ENCODE measurements around the gene USP19. TPM values are rescaled to one million over a fixed set of nuclear protein-coding genes. Genes with fewer than 3 reads are reported as not detected.

The USP19 gene
- total RNA-seq (2021; ENCODE audit: unreplicated experiment) = 92.8 TPM
- polyA plus RNA-seq (2012) = 58.3 and 75.2 TPM in 2 replicates
- Bru-seq, nascent RNA = percentile 70 among the genes with signal in this experiment
- percentile 92 among the genes with signal in this experiment for BruChase-seq, experiment 1, labeled RNA remaining after a 6-hour chase
- BruChase-seq, experiment 2, labeled RNA remaining after a 2-hour chase = percentile 89 among the genes with signal in this experiment
- long read RNA-seq, full-length matches to known transcripts = 6 of 70 reads
- long read RNA-seq, partial matches to known transcripts = 33 of 70 reads
- long read RNA-seq, other reads (novel, unspliced or antisense) = 31 of 70 reads

- H3K36me3 ChIP-seq (ENCODE audit: control insufficient read depth in 1 of 2, insufficient read depth in 2 of 2, low read length in 2 of 2) = peaks cover 29 to 30% of the 10 kb centered on the region in 2 experiments
- RAD21 ChIA-PET (ENCODE audit: low non-redundant PET in 1 of 2, low total read pairs in 2 of 2, uncharacterized antibody in 2 of 2, unreplicated experiment in 2 of 2) = interaction anchor here (0.6 to 0.9 kb wide), 4 partner anchors 13 to 1179 kb away, joined by 3 to 4 read pairs (median 4); partner anchors contain the start of genes HYAL3 (in 1 of the 2), NAA80 (in 1 of the 2), QRICH1 (in 1 of the 2) and USP4 (in 1 of the 2)
- H3K9ac ChIP-seq (ENCODE audit: low read length) = peak within 1 kb of the TSS; percentile 96
- H3K27me3 ChIP-seq (ENCODE audit: insufficient read depth, low read length) = no peaks in the 10 kb centered on the region
- H3K4me2 ChIP-seq (ENCODE audit: low read length) = peak within 1 kb of the TSS; percentile 99
- H3K9me2 ChIP-seq (ENCODE audit: insufficient read depth) = no peaks in the 10 kb centered on the region
- no peaks in the 10 kb centered on the region for H3K9me3 ChIP-seq (ENCODE audit: control insufficient read depth in 1 of 2, insufficient read depth in 1 of 2, low read depth in 1 of 2, low read length in 2 of 2)
- POLR2A ChIA-PET = interaction anchor here (0.5 to 1.3 kb wide), 7 partner anchors 10 to 99 kb away, joined by 3 to 10 read pairs (median 5); partner anchors contain the start of genes IMPDH2, LAMB2, NDUFAF3 and QARS1
- intact Hi-C loops (cut with micrococcal nuclease) = no loop called here
- CTCF ChIA-PET = interaction anchor here (0.6 to 1.0 kb wide), 2 partner anchors 13 to 113 kb away, joined by 3 read pairs; partner anchors contain the start of gene WDR6
- peak; percentile 81 for DNase-seq (ENCODE audit: low read depth, low spot score)
- TF ChIP-seq CBX3 (IDR thresholded peaks at IDR 0.05; ENCODE audit: low read depth) (no peak), REST (IDR thresholded peaks at IDR 0.05; ENCODE audit: low read depth) (no peak), RAD21 (IDR thresholded peaks at IDR 0.05; ENCODE audit: low read depth) (no peak), ZFX (IDR thresholded peaks at IDR 0.05) (peak; percentile 84; the same call in 1 of the 2 replicates), POLR2AphosphoS5 (IDR thresholded peaks at IDR 0.05; ENCODE audit: low read depth, low read length) (peak; percentile 88), ATF3 (IDR thresholded peaks at IDR 0.05) (no peak), EZH2 (IDR thresholded peaks at IDR 0.05) (no peak), EGR1 (IDR thresholded peaks at IDR 0.05; ENCODE audit: low read depth) (no peak), TCF7L2 (IDR thresholded peaks at IDR 0.05; ENCODE audit: borderline replicate concordance, extremely low read depth, insufficient read depth, insufficient read length) (peak; percentile 79), CTCF (IDR thresholded peaks at IDR 0.05 in 2 of 3, conservative IDR thresholded peaks at IDR 0.05 in 1 of 3; ENCODE audit: borderline replicate concordance in 1 of 3, insufficient read depth in 1 of 3, low read depth in 2 of 3, low read length in 2 of 3) (no peak), ZBTB33 (IDR thresholded peaks at IDR 0.05; ENCODE audit: extremely low read depth, insufficient replicate concordance, low read length) (no peak), MAX (IDR thresholded peaks at IDR 0.05) (no peak; the same call in 1 of the 2 replicates), POLR2A (IDR thresholded peaks at IDR 0.05; ENCODE audit: borderline replicate concordance, extremely low read depth, insufficient read depth, insufficient read length) (peak; percentile 60), SIN3A (IDR thresholded peaks at IDR 0.05; ENCODE audit: low read depth) (peak; percentile 66; the same call in 1 of the 2 replicates)
- H2AFZ ChIP-seq (ENCODE audit: low read depth, low read length, poor library complexity, severe bottlenecking) = no peak within 1 kb of the TSS
- peak within 1 kb of the TSS; percentile 77 to 83 for H3K4me3 ChIP-seq (replicated peaks in 1 of 2; ENCODE audit: low read depth in 1 of 2, low read length in 2 of 2)
- no peaks in the 10 kb centered on the region for H4K20me1 ChIP-seq (ENCODE audit: insufficient read depth)
- peak; percentile 95 for ATAC-seq
- peaks cover 21% of the 10 kb centered on the region for H3K79me2 ChIP-seq (ENCODE audit: insufficient read depth, low read length)
- BruUV-seq (replicated peaks) = no TSS peak
- H3K4me1 ChIP-seq (ENCODE audit: control insufficient read depth in 1 of 2, insufficient read depth in 2 of 2, low read length in 2 of 2) = peaks cover 7 to 14% of the 10 kb centered on the region in 2 experiments
- peak within 1 kb of the TSS; percentile 100 for H3K27ac ChIP-seq (ENCODE audit: low read depth, low read length)
Observed at GRCh38 chr3:49120438-49121131, at the start of gene USP19. Gene USP19, minus strand, starts transcription at chr3:49120823. Its CDS starts 1,678 bp downstream, at chr3:49119145.
